H9 (cell line): ENCODE data around the gene CLDN12. TPM values are rescaled to one million over a fixed set of nuclear protein-coding genes. Genes with fewer than 3 reads are reported as not detected.

Experiments
- DNase-seq: peaks from one replicate; pipeline ENCODE4 v3.0.0-alpha.2; 2017
- H2AFZ ChIP-seq: one replicate; pipeline ENCODE4 v1.6.1; 2013; ENCODE audit warnings: mild to moderate bottlenecking, low read length, control low read depth, moderate library complexity
- H2AK5ac ChIP-seq: 2 replicates; pipeline ENCODE4 v1.6.1; 2013; ENCODE audit warnings: low read length, control low read depth, mixed read lengths; ENCODE audit not compliant: insufficient read length
- H2BK120ac ChIP-seq: one replicate; pipeline ENCODE4 v1.6.1; 2013; ENCODE audit warnings: low read depth, mild to moderate bottlenecking, low read length, control low read depth, inconsistent platforms; ENCODE audit not compliant: poor library complexity, severe bottlenecking
- H2BK12ac ChIP-seq: 2 replicates; pipeline ENCODE4 v1.6.1; 2013; ENCODE audit warnings: low read length, control low read depth, mixed read lengths, low read depth; ENCODE audit not compliant: insufficient read length
- H2BK15ac ChIP-seq: 2 replicates; pipeline ENCODE4 v1.6.1; 2013; ENCODE audit warnings: low read depth, low read length, control low read depth
- H2BK20ac ChIP-seq: one replicate; pipeline ENCODE4 v1.6.1; 2013; ENCODE audit warnings: low read depth, mild to moderate bottlenecking, low read length, control low read depth, inconsistent platforms; ENCODE audit not compliant: poor library complexity, severe bottlenecking
- H2BK5ac ChIP-seq: 2 replicates; pipeline ENCODE4 v1.6.1; 2013; ENCODE audit warnings: low read length, control low read depth, mixed read lengths; ENCODE audit not compliant: insufficient read length
- H3K14ac ChIP-seq: 2 replicates; pipeline ENCODE4 v1.6.1; 2013; ENCODE audit warnings: low read length, control low read depth; ENCODE audit not compliant: insufficient read depth
- H3K18ac ChIP-seq: 2 replicates; pipeline ENCODE4 v1.6.1; 2013; ENCODE audit warnings: low read depth, mild to moderate bottlenecking, mixed read lengths, low read length, control low read depth; ENCODE audit not compliant: insufficient read length
- H3K23ac ChIP-seq: 2 replicates; pipeline ENCODE4 v1.6.1; 2013; ENCODE audit warnings: low read length, control low read depth, mixed read lengths, low read depth; ENCODE audit not compliant: insufficient read length
- H3K23me2 ChIP-seq: 2 replicates; pipeline ENCODE4 v1.6.1; 2013; ENCODE audit warnings: low read depth, mild to moderate bottlenecking, mixed read lengths, low read length, control low read depth; ENCODE audit not compliant: insufficient read length, poor library complexity, severe bottlenecking
- H3K27ac ChIP-seq: 2 replicates; pipeline ENCODE4 v1.5.1; 2013; ENCODE audit warnings: low read length, control low read depth, mixed read lengths, low read depth; ENCODE audit not compliant: insufficient read length
- H3K27me3 ChIP-seq: 2 replicates; pipeline ENCODE4 v1.6.1; 2013; ENCODE audit warnings: low read length, control low read depth, inconsistent platforms; ENCODE audit not compliant: insufficient read depth
- H3K4ac ChIP-seq: 2 replicates; pipeline ENCODE4 v1.6.1; 2013; ENCODE audit warnings: low read depth, mild to moderate bottlenecking, control low read depth, inconsistent platforms, low read length, moderate library complexity
- H3K4me1 ChIP-seq: 2 replicates; pipeline ENCODE4 v1.6.1; 2013; ENCODE audit warnings: low read length, control low read depth, inconsistent platforms; ENCODE audit not compliant: insufficient read depth
- H3K4me2 ChIP-seq: 2 replicates; pipeline ENCODE4 v1.6.1; 2013; ENCODE audit warnings: low read length, control low read depth, mixed read lengths; ENCODE audit not compliant: insufficient read length, insufficient read depth
- H3K56ac ChIP-seq: 2 replicates; pipeline ENCODE4 v1.6.1; 2013; ENCODE audit warnings: low read depth, mild to moderate bottlenecking, mixed read lengths, low read length, control low read depth; ENCODE audit not compliant: insufficient read length
- H3K79me1 ChIP-seq: 2 replicates; pipeline ENCODE4 v1.6.1; 2013; ENCODE audit warnings: low read depth, mild to moderate bottlenecking, moderate library complexity, low read length, control low read depth, inconsistent platforms; ENCODE audit not compliant: insufficient read depth, poor library complexity, severe bottlenecking
- H3K79me2 ChIP-seq: 2 replicates; pipeline ENCODE4 v1.6.1; 2013; ENCODE audit warnings: low read length, control low read depth, inconsistent platforms; ENCODE audit not compliant: insufficient read depth
- H3K9ac ChIP-seq: 2 replicates; pipeline ENCODE4 v1.6.1; 2013; ENCODE audit warnings: low read length, control low read depth, mixed read lengths; ENCODE audit not compliant: insufficient read length; ENCODE audit errors: extremely low read depth
- H3K9me3 ChIP-seq: one replicate; pipeline ENCODE4 v1.6.1; 2013; ENCODE audit warnings: low read depth, low read length, inconsistent platforms; ENCODE audit not compliant: control insufficient read depth
- H3T11ph ChIP-seq: one replicate; pipeline ENCODE4 v1.6.1; 2013; ENCODE audit warnings: mild to moderate bottlenecking, low read length, control low read depth, inconsistent platforms
- H4K20me1 ChIP-seq: one replicate; pipeline ENCODE4 v1.6.1; 2013; ENCODE audit not compliant: control insufficient read depth, insufficient read length, insufficient read depth
- H4K5ac ChIP-seq: 2 replicates; pipeline ENCODE4 v1.6.1; 2013; ENCODE audit warnings: low read depth, mild to moderate bottlenecking, mixed read lengths, low read length, control low read depth; ENCODE audit not compliant: insufficient read length
- H4K8ac ChIP-seq: replicated peaks from 2 replicates; pipeline ENCODE4 v1.6.1; 2013; ENCODE audit warnings: low read length, control low read depth, mixed read lengths, low read depth; ENCODE audit not compliant: insufficient read length
- H4K91ac ChIP-seq: 2 replicates; pipeline ENCODE4 v1.6.1; 2013; ENCODE audit warnings: low read depth, mild to moderate bottlenecking, moderate library complexity, mixed read lengths, low read length, control low read depth; ENCODE audit not compliant: insufficient read length
- H3K27ac Mint-ChIP-seq, 3 experiments: 2 replicates in 2 of 3; 3 replicates in 1 of 3; pipeline ENCODE4 v1.8.0; 2020 to 2021; ENCODE audit warnings: mixed read lengths in 3 of 3, mild to moderate bottlenecking in 1 of 3, moderate library complexity in 1 of 3
- H3K27me3 Mint-ChIP-seq: 2 replicates; pipeline ENCODE4 v1.8.0; 2021; ENCODE audit warnings: low read depth, mild to moderate bottlenecking, moderate library complexity, mixed read lengths
- H3K36me3 Mint-ChIP-seq, 3 experiments: 2 replicates in 2 of 3; 3 replicates in 1 of 3; pipeline ENCODE4 v1.8.0; 2020 to 2021; ENCODE audit warnings: low read depth in 3 of 3, mixed read lengths in 3 of 3; ENCODE audit not compliant: insufficient read depth in 1 of 3
- H3K4me1 Mint-ChIP-seq, 2 experiments: 2 replicates each; pipeline ENCODE4 v1.8.0; 2020; ENCODE audit warnings: mixed read lengths in 2 of 2
- H3K4me3 Mint-ChIP-seq, 2 experiments: 2 replicates in 1 of 2; 3 replicates in 1 of 2; pipeline ENCODE4 v1.8.0; 2020 to 2021; ENCODE audit warnings: mild to moderate bottlenecking in 2 of 2, mixed read lengths in 2 of 2, moderate library complexity in 1 of 2
- H3K9me3 Mint-ChIP-seq, 2 experiments: 2 replicates in 1 of 2; 3 replicates in 1 of 2; pipeline ENCODE4 v1.8.0; 2020; ENCODE audit warnings: mild to moderate bottlenecking in 2 of 2, mixed read lengths in 2 of 2, moderate library complexity in 1 of 2
- WGBS: extraction: QIAGEN DNeasy Blood & Tissue Kit; methylation state at CpG from one replicate; pipeline ENCODE4 v1.1.7; 2013; ENCODE audit warnings: missing lambda C conversion rate, low lambda C conversion rate, mixed read lengths; ENCODE audit not compliant: insufficient read length; ENCODE audit errors: extremely low coverage; 5-methylcytosine and 5-hydroxymethylcytosine counted together
- total RNA-seq: library from RNA; stranded (reverse); gene quantifications from 2 replicates; pipeline ENCODE4 v1.2.1, GENCODE V29; 2021
- TF ChIP-seq, protein P1 (sequence below): fragments of 200-600 bp; sonication (generic); conservative IDR thresholded peaks from 3 replicates; pipeline ENCODE4 v1.8.0; 2021; ENCODE audit warnings: antibody characterized with exemption, mild to moderate bottlenecking

The CLDN12 gene
- total RNA-seq, 1 experiment from 2014 or later, result 40.1 TPM

DNA sequence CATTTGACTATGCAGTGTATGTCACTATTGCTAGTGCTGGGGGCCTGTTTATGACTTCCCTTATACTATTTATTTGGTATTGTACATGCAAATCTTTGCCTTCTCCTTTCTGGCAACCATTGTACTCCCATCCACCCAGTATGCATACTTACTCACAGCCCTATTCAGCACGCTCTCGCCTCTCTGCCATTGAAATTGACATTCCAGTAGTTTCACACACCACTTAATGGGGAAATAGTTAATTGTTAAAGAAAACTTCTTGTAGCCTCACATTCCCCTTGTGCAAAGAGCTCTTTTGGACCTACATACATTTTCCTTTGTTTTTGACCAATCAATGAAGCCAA is 9.9 kb downstream of the CLDN12 start:
- no peak overlapping the region for H3K27ac Mint-ChIP-seq
- no peak for DNase-seq

More for the DNA sequence above, 9.9 kb downstream of the CLDN12 start:
- no CpG with 5 or more reads among the region's 2 CpGs for WGBS
- H2BK15ac ChIP-seq, result no peak overlapping the region
- no peak overlapping the region for H2BK20ac ChIP-seq
- no peaks in the 10 kb centered on the region for H3K27me3 ChIP-seq
- H3K4me1 ChIP-seq, result no peaks in the 10 kb centered on the region
- no peak overlapping the region for H3K23ac ChIP-seq
- H3K14ac ChIP-seq, result no peak overlapping the region
- H3K4me2 ChIP-seq, result no peak overlapping the region
- no peak overlapping the region for H4K5ac ChIP-seq
- H4K91ac ChIP-seq, result no peak overlapping the region
- no peak overlapping the region for H2BK5ac ChIP-seq
- no peaks in the 10 kb centered on the region for H3K79me2 ChIP-seq
- H3K36me3 Mint-ChIP-seq, result peaks cover 4 to 36% (median 30%) of the 10 kb centered on the region in 3 experiments; a peak in 5 of 7 replicates
- TF ChIP-seq, protein P1, sequence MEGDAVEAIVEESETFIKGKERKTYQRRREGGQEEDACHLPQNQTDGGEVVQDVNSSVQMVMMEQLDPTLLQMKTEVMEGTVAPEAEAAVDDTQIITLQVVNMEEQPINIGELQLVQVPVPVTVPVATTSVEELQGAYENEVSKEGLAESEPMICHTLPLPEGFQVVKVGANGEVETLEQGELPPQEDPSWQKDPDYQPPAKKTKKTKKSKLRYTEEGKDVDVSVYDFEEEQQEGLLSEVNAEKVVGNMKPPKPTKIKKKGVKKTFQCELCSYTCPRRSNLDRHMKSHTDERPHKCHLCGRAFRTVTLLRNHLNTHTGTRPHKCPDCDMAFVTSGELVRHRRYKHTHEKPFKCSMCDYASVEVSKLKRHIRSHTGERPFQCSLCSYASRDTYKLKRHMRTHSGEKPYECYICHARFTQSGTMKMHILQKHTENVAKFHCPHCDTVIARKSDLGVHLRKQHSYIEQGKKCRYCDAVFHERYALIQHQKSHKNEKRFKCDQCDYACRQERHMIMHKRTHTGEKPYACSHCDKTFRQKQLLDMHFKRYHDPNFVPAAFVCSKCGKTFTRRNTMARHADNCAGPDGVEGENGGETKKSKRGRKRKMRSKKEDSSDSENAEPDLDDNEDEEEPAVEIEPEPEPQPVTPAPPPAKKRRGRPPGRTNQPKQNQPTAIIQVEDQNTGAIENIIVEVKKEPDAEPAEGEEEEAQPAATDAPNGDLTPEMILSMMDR, result no peak
- H2AFZ ChIP-seq, result no peak overlapping the region
- H2BK120ac ChIP-seq, result no peak overlapping the region
- H3T11ph ChIP-seq, result no peak overlapping the region
- no peak overlapping the region for H3K4me3 Mint-ChIP-seq
- no peaks in the 10 kb centered on the region for H3K79me1 ChIP-seq
- no peak overlapping the region for H3K27ac ChIP-seq
- H3K9ac ChIP-seq, result no peak overlapping the region
- no peaks in the 10 kb centered on the region for H3K4me1 Mint-ChIP-seq
- H4K20me1 ChIP-seq, result no peaks in the 10 kb centered on the region
- H2BK12ac ChIP-seq, result no peak overlapping the region
- H3K4ac ChIP-seq, result no peak overlapping the region
- H3K23me2 ChIP-seq, result no peaks in the 10 kb centered on the region
- no peak overlapping the region for H4K8ac ChIP-seq
- no peak overlapping the region for H2AK5ac ChIP-seq
- H3K18ac ChIP-seq, result no peak overlapping the region
- no peak overlapping the region for H3K56ac ChIP-seq
- H3K27me3 Mint-ChIP-seq, result no peaks in the 10 kb centered on the region
- no peaks in the 10 kb centered on the region for H3K9me3 ChIP-seq
- no peaks in the 10 kb centered on the region for H3K9me3 Mint-ChIP-seq
